Kidney epithelial cell (primary cell): Measurements from ENCODE around the gene RAPGEF6. TPM values are rescaled to one million over a fixed set of nuclear protein-coding genes. Genes with fewer than 3 reads are reported as not detected.

Experiments used
- DNase-seq: peaks from one replicate; pipeline ENCODE4 v3.0.0-alpha.2; 2010; ENCODE audit warnings: low read depth
- H3K27me3 ChIP-seq: 2 replicates; pipeline ENCODE4 v1.6.0; 2011; ENCODE audit warnings: low read length; ENCODE audit not compliant: control insufficient read depth, insufficient read depth
- H3K36me3 ChIP-seq: 2 replicates; pipeline ENCODE4 v1.5.1; 2011; ENCODE audit warnings: low read length; ENCODE audit not compliant: control insufficient read depth, insufficient read depth
- H3K4me3 ChIP-seq: 2 replicates; pipeline ENCODE4 v1.5.1; 2011; ENCODE audit warnings: low read depth, mild to moderate bottlenecking, control low read depth, low read length
- total RNA-seq: library from RNA; depleted of rRNA; stranded (reverse); fragments of >200 nt; gene quantifications from 2 replicates; pipeline ENCODE4 v1.2.3, GENCODE V29; 2015
- TF ChIP-seq, protein P1 (sequence below): IDR thresholded peaks from 2 replicates; pipeline ENCODE4 v1.5.1; 2011; ENCODE audit warnings: mild to moderate bottlenecking, moderate library complexity, low read length, control low read depth, inconsistent platforms; ENCODE audit not compliant: insufficient read depth, poor library complexity, severe bottlenecking

Gene RAPGEF6
- total RNA-seq, 1 donor from 2014 or later: 10.0 TPM

DNA sequence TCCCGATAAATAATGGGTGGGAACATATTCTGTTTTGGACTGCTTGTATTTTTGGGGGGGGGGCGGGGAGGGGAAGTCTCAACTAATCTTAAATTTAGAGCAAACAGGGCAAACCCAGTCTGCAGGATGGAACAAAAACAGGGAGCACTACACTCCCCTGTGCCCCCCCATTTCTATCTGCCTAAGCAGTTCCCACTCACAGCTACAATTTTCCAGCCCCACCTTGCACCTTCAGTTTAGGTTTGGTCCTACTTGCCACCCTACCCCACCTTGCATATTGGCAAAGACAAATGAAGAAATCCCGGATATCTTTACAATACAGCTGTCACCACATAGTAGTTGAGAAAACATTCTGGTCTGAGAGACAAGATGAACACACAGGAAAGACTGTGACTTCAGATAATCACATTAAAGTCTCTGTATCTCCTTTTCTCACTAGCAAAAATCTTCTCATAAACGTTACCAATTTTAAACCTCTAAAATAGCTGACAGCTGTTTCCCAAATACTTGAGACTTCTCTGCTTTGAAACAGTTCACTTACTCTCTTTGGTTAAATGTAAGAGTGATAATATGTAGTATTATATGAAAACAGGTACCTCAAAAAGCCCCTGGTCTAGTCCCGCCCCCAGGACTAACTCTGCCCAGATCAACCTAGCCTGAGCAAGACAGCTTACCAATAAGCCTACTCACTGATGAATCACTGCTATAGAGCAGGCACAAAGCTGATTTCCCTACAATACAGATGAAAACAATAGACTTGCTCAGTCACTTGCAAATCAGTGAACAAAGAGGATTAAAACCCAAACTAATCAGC, 5.2 kb upstream of the RAPGEF6 start:
- no peaks in the 10 kb centered on the region for H3K27me3 ChIP-seq
- no peak for DNase-seq
- TF ChIP-seq, protein P1, sequence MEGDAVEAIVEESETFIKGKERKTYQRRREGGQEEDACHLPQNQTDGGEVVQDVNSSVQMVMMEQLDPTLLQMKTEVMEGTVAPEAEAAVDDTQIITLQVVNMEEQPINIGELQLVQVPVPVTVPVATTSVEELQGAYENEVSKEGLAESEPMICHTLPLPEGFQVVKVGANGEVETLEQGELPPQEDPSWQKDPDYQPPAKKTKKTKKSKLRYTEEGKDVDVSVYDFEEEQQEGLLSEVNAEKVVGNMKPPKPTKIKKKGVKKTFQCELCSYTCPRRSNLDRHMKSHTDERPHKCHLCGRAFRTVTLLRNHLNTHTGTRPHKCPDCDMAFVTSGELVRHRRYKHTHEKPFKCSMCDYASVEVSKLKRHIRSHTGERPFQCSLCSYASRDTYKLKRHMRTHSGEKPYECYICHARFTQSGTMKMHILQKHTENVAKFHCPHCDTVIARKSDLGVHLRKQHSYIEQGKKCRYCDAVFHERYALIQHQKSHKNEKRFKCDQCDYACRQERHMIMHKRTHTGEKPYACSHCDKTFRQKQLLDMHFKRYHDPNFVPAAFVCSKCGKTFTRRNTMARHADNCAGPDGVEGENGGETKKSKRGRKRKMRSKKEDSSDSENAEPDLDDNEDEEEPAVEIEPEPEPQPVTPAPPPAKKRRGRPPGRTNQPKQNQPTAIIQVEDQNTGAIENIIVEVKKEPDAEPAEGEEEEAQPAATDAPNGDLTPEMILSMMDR: no peak
- H3K36me3 ChIP-seq: no peaks in the 10 kb centered on the region
- no peak overlapping the region for H3K4me3 ChIP-seq

DNA sequence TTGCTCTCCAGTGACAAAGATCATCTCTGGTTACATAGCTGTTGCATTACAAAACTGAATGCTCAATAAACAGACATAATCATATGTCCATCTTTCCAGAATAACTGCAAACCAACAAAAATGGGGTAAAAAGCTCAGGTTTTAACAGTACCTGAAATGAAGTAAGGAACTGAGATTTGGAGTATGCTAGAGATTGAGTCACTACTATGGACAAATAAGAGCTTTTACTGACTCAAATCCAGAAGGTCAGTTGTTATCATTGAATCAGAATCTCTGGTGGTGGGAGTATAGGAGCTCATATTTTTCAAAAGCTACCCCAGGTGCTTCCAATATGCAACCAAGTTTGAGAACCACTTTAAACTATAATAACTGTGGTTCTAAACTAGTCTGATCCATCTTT, 4.1 kb upstream of the RAPGEF6 start:
- no peak for DNase-seq
- no peaks in the 10 kb centered on the region for H3K27me3 ChIP-seq
- H3K4me3 ChIP-seq: no peak overlapping the region
- TF ChIP-seq, protein P1: no peak
- no peaks in the 10 kb centered on the region for H3K36me3 ChIP-seq

DNA sequence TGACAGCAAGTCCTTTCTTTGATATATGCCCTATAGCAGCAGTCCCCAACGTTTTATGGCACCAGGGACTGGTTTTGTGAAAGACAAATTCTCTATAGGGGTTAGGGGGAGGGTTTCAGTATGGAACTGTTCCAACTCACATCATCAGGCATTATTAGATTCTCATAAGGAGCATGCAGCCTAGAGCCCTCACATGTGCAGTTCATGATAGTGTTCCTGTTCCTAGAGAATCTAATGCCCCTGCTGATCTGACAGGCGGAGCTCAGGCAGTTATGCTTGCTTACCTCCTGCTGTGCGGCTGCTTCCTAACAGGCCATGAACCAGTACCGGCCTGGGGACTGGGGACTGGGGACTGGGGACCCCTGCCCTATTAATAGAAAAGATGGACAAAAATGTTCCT, 2.7 kb upstream of the RAPGEF6 start:
- DNase-seq: no peak
- TF ChIP-seq, protein P1: no peak
- H3K27me3 ChIP-seq: no peaks in the 10 kb centered on the region

DNA sequence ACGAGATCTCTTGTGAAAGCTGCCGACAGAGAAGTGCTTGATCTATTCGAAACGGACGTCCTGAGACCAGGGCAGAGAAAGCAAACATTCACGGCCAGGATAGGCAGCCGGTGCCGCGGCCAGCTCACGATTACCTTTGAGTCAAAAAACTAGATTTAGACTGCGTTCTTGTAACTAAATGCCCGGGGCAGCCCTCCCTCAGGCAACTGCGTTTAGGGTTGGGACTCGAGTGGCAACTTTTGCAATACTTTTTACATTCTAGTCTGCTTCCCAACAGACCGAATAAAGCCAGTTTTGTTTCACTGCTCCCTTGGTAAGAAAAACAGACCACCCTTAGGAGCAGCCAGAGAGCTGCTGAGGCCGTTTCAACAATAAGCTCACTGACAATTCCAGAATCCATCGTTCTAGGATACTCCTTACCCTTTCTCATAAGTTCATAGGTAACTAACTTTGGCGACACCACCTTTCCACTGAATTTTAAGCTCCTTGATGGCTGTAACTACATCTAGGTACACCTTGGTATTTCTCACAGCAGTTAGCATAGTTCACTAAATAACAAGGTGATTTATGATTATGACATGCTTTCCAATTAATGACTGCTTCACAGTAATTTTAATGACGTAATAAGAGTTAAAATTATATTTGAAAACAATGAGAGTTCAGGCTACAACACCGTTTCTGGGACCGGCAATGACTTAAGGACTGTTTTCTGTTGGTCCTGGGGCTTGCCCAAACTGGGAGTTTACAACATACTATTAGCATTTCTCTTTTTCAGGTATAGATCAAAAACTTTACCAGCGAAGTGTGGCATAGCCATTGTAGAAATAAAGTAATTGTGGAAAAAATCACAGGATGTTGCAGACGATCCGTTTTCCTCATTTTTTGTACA, 899 bp upstream of the RAPGEF6 start:
- TF ChIP-seq, protein P1: no peak
- Histone ChIP-seq H3K4me3 (peak overlapping the region; percentile 89), H3K36me3 (no peaks in the 10 kb centered on the region), H3K27me3 (no peaks in the 10 kb centered on the region)
- no peak for DNase-seq

More for the DNA sequence above, 2.7 kb upstream of the RAPGEF6 start:
- no peaks in the 10 kb centered on the region for H3K36me3 ChIP-seq
- H3K4me3 ChIP-seq: no peak overlapping the region

DNA sequence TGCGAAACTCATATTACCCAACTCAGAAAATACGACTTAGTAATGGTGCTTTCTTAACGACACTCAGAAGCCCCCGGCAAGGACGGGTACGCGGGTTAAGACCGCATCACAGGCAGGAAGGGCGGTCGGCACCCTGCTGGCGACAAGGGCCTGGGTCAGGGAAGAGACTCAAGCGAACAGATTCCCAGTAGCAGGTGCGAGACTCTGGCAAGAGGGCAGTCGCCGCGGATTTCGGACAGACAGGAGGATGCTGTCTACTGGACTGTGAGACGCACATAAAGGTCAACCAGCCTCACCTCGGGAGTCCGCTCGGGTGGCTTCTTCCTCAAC, 398 bp downstream of the RAPGEF6 start:
- Histone ChIP-seq H3K4me3 (peak overlapping the region; percentile 89), H3K36me3 (no peaks in the 10 kb centered on the region), H3K27me3 (no peaks in the 10 kb centered on the region)
- TF ChIP-seq, protein P1: peak; percentile 10
- no peak for DNase-seq
